ENCODE data around the gene MRGPRF.
A peak's percentile ranks its signal among the peaks of the same experiment; 100 is the strongest.

The MRGPRF gene, protein sequence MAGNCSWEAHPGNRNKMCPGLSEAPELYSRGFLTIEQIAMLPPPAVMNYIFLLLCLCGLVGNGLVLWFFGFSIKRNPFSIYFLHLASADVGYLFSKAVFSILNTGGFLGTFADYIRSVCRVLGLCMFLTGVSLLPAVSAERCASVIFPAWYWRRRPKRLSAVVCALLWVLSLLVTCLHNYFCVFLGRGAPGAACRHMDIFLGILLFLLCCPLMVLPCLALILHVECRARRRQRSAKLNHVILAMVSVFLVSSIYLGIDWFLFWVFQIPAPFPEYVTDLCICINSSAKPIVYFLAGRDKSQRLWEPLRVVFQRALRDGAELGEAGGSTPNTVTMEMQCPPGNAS

DNA sequence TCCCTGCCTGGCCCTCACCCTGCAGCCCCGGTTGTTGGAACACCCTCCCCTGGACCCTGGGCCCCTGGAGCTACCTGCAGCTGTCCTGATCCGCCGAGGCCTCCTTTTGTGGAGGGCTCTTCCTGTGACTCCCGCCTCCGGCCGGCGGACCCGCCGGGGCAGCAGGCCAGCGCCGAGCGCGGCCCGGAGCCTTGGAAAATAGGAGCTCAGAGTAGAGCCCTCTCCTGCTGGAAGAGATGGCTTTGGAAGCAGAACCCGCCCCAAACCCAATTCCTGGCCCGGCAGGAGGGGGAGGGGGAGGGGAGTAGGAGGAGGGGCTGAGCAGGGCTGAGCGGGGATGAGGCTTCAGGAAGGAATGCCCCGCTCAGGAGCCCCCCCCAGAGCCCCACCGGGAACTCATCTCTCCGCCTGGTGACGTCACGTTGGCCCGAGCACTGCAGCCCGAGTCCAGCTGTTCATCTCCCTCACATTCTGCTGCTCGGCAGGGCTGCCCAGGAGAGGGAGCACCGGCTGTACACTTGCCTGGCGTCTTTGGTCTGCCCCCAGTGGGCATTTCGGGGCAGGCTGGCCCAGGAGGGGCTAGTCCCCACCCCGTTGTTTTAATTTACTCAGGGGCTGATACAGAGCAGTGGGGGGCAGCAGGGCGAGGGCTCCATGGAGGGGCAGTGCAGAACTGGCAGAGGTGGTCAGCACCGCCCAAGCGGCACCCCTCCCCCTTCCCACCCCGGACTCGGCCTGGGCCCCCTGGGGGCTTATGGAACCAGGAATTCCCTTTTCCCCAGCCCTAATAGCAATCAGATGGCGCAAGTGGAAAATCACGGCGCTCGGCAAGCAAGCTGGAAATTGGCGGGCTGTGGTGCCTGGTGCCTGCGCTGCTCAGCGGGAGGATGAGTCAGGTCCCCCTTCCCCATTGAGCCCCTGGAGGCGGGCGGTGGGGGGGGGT lies at the start of gene MRGPRF:
Gene MRGPRF, minus strand, starts transcription at position 238 of the 943 bp plus-strand sequence. CDS start 3,345 bp downstream, outside the sequence.
- TF ChIP-seq CTCF (conservative IDR thresholded peaks at IDR 0.05; ENCODE audit: low read depth, low read length): peak; percentile 59
- H3K4me3 ChIP-seq (ENCODE audit: low read depth, low read length): peak within 1 kb of the TSS; percentile 49
- peak; percentile 58 for DNase-seq (ENCODE audit: low read depth)

DNA sequence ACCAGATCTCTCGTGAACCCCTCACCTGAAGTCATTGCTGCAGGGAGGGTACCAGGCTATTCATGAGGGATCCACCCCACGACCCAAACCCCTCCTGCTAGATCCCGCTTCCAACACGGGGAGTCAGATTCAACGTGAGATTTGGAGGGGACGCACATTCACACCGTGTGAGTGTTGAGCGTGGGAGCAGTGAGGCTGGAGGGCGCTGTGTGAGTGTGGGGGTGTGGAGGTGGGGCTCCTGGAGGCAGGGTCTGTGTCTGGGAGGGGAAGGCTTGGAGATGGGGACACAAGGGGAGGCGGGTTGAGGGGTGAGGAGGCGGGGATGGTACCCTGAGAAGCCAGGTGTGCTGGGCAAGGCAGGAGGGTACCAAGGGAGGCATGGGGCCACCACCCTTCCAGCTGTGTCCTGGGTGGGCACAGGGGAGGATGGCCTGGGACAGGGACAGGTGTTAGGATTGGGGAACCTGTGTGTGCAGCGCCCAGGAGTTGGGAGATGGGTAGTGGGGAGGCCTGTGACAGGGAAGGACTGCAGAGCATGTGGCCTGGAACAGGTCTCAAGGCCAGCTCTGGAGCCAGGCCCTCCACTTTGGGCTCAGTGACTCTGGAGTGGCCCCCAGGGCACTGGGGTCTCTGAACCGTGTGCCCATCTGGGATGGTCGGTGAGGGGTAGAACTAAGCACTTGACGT lies 49.3 kb upstream of the MRGPRF start:
- no peak for DNase-seq (ENCODE audit: low read depth)
- no peak for TF ChIP-seq CTCF (conservative IDR thresholded peaks at IDR 0.05; ENCODE audit: low read depth, low read length)
- no peak overlapping the region for H3K4me3 ChIP-seq (ENCODE audit: low read depth, low read length)

DNA sequence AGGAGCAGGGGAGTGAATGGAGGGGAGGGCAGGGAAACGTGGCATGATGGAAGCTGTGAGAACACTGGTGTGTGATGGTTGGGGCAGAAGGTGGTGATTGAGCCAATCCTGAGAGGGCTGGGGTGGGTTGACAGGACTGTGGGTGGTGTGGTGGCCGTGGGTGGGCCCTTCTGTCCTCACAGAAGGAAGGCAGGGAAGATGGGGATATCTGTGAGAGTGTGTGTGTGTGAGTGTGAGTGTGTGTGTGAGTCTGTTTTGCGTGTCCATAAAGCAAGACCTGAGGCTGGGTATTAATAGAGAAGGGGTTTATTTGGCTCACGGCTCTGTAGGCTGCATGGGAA lies 48.6 kb upstream of the MRGPRF start:
- TF ChIP-seq CTCF (conservative IDR thresholded peaks at IDR 0.05; ENCODE audit: low read depth, low read length): no peak
- DNase-seq (ENCODE audit: low read depth): no peak
- no peak overlapping the region for H3K4me3 ChIP-seq (ENCODE audit: low read depth, low read length)

DNA sequence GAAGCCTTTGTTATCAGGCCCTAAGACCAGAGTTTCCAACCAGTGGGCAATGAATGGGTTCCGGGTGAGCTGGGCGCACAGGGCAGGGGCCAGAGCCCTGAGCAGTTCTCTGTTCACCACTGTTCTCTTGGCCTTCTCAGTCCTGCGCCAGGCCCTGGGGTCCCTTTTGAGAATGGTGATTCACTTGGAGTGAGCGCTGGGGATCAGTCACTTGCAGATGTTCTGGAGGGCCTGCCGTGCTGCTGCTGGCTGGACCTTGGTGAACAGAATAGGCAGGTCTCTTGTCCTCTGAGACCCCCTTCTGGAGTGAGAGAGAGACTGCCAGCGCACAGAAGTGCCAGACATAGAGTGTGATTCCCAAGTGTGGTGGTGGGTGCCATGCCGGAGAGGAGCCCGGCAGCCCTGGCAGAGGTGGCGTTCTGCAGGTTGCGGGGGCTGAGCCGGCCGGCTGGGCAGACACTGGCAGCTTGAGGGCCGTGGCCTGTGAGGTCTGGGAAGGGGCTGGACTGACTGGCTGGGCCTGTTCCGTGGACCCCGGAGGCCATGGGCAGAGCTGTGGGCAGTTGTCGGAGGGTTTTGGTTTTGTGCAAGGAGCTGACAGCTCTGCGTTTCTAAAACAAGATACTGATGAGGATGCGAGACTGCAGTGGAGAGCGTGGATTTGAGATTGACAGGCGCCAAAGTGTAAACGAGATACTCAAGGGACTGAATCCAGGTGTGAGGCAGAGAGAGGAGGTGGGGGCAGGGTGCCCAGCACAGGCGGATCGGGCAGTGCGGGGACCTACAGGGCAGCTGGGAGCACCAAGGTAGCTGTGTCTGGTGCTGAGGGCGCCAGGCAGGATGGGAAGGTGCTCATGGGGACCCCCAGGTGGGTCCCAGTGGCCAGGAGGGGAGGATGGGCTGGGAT lies 48.0 kb upstream of the MRGPRF start:
- DNase-seq (ENCODE audit: low read depth): no peak
- H3K4me3 ChIP-seq (ENCODE audit: low read depth, low read length): no peak overlapping the region
- TF ChIP-seq CTCF (conservative IDR thresholded peaks at IDR 0.05; ENCODE audit: low read depth, low read length): no peak

GRCh38 chr11:69059985-69060384 lies 46.9 kb upstream of the MRGPRF start:
- no peak for DNase-seq (ENCODE audit: low read depth)
- H3K4me3 ChIP-seq (ENCODE audit: low read depth, low read length): no peak overlapping the region
- TF ChIP-seq CTCF (conservative IDR thresholded peaks at IDR 0.05; ENCODE audit: low read depth, low read length): no peak

GRCh38 chr11:69059429-69059828 lies 46.4 kb upstream of the MRGPRF start:
- TF ChIP-seq CTCF (conservative IDR thresholded peaks at IDR 0.05; ENCODE audit: low read depth, low read length): no peak
- DNase-seq (ENCODE audit: low read depth): no peak
- H3K4me3 ChIP-seq (ENCODE audit: low read depth, low read length): no peak overlapping the region

All from choroid plexus epithelial cell (primary cell).